GM18508 (cell line): ENCODE data around the gene UBA5.

Experiments
- ATAC-seq: cut with Tn5 transposase; IDR thresholded peaks from one replicate; pipeline ENCODE4 v1.9.1; 2021; ENCODE audit warnings: moderate number of reproducible peaks; ENCODE audit not compliant: insufficient read depth, unreplicated experiment

Gene UBA5

DNA sequence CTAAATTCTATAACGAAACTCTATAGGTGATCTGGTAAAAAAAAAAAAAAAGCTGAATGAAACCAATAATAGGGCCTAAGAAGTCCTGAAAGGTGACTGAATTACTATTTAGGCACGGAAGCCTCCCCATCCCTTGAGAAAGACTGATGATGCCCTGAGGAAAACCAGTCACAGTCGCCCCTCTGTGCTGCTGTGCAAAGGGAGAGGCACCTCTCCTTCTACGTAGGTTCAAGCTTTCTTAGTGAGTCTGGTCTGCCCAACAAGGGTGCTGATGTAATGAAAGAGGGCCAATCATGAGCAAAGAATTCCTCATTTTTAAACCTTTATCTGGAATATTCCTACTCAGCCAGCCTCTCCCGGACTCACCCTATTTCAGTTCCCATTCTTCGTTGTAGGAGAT, 50.2 kb downstream of the UBA5 start:
- ATAC-seq, result no peak

DNA sequence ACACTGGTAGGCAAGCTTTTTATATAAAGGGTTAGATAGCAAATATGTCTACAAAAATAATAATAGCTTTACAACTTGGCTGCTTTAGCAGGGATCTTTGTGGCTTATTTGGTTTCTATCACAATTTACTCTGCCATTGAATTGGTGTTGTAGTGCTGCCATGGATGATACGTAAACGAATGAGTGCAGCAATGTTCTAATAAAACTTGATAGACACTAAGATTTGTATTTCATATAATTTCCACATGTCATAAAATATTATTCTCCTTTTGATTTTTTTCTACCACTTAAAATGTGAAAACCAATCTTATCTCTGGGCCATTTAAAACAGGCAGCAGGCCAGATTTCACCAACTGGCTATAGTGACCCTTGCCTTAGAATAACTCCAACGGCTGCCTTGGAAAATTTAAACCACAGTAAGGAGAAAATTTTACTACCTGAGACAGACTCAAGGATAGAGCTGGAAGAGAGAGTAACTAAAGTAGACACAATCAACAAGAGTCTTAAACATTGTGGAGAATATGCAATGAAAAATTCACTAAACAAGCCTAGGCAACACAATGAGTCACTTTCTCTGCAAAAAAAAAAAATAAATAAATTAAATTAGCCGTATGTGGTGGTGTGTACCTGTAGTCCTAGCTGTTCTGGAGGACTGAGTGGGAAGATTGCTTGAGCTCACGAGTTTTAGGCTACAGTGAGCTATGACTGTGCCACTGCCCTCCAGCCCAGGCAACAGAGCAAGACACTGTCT, 54.0 kb downstream of the UBA5 start:
- no peak for ATAC-seq

DNA sequence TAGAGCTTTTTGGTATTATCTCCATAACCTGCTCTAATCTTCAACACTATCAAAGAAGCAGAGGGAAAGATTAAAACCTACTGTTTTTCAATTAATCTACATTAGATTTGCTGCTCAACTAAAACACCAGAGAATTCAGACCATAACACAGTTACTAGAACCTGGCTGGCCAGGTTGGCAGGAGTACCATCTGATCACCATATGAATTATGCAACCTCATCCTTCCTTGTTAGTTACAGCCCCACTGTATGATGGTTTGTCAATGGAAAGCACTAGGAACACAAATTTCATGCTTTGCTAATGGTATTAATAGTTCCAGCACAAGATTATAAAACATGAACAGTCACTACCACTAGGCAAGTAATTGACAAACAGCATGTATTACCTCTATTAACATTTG, 56.2 kb downstream of the UBA5 start:
- no peak for ATAC-seq

DNA sequence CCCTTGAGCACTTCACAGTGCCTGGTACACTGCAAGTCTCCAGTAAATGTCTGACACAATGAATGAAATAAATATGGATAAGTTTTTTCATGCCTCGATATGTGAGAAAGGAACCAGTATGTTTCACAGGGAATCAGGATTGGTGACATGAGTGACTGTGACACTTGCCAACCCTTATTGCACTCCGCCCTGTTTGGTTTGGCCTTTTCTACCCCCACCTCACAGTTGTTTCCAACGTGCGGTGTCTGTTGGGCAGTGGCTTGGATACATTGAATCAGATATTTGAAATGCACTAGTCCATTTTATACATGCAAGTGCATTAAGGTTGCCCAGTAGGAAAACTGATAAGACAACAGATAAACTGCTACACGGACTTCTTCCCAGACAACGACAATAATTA, 60.1 kb downstream of the UBA5 start:
- ATAC-seq, result no peak

DNA sequence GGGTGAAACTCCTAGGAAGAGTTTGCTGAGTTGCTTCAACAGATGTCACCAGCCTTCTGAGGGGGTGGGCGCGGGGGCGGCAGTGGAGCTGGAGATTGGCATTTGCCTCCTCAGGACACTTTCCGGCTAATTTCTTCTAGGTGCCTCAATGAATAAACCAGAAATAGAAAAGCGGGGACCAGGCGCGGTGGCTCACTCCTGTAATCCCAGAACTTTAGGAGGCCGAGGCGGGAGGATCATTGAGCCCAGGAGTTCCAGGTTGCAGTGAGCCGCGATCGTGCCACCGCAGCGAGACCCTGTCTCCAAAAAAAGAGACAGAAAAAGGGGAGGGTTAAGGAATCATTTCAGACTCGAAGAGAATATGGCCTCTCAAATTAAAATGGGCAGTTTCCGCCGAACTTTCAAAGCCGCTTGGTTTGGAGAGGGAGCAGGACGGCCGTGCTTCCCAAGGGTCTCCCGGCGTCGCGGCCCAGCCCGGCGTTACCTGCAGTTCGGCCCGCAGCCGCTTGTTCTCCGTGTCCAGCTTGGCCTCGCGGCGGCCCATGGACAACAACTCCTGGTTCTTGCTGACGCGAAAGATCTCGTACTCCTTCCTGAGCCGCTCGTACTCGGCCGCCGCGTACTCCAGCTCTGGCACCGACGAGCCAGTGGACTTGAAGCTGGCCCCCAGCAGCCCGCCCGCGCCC, 61.5 kb downstream of the UBA5 start:
- peak; percentile 3 for ATAC-seq

DNA sequence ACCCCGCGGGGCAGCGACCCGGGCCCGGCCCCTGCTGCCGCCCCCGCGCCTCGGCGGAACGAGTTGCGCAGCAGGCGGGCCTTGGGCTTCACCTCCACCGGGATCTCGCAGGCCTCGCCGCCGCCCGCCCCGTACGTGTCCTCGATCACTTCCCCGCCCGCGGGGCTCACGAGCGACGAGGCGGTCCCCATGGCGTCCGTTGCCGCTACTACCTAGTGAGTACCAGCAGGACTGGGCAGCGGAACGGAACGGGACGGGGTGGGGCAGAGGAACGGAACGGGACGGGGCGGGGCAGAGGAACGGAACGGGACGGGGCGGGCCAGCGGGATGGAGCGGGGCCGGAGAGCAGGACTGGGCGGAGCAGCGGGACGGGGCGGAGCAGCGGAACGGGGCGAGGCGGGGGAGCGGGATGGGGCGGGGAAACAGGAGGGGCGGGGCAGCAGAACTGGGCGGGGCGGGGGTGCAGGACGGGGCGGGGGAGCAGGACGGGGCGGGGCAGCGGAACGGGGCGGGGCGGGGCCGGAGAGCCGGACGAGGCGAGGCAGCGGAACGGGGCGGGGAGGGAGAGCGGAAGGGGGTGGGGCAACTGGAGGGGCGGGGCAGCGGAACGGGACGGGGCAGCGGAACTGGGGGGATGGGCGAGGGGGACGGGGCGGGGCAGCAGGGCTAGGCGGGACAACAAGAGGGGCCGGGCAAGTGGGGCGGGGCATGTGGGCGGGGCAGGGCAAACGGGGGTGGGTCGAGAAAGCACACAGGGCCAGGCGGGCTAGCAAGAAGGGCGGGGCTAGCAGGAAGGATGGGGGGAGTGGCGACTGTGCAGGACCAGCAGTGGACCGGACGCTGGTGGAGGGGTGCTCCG, 62.3 kb downstream of the UBA5 start, which contains the start of gene NPHP3:
NPHP3 (minus strand) TSS at position 245 of the 859 bp plus-strand sequence; CDS start at position 191, 54 bp downstream.
- peak; percentile 44 for ATAC-seq

DNA sequence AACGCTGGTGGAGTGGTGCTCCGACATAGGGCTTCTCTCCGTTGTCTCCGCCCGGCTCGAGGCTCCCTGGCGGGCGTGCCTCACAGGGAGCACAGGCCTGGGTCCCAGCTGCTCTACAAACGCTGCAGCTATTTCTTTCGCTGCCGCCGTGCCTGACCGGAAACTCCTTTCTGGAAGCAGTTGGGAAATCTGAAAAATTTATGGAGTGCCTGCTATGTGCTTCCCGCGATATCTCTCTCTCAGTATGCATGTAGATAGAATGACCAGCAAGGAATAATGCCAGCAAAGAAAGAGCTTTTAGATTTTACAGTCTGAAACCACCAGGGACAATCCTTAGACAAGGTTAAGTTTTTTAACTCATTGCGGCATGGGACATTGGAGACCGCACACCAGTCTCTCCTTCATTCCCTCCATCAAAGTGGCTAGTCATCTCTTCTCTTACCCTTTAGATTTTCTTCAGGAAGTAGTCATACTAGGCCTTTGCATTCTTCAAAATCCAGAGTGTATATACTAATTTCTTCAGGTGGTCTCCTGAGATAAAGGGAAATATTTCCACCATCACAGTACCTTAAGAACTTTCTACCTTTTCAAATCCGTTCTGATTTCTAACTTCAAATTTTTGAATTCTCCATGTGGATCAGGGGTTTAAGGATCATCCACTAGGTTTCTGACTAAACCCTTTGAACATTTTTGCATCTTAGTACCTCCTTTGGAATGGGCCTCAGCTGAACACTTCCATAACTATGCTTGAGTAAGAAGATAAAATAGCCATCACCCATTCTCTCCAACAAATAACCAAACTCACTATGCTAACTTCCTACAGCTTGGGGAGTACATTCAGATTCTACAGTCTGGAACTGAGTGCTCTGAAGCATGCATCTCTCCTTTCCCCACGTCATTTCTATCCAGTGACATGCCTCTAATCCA, 63.2 kb downstream of the UBA5 start:
- no peak for ATAC-seq

DNA sequence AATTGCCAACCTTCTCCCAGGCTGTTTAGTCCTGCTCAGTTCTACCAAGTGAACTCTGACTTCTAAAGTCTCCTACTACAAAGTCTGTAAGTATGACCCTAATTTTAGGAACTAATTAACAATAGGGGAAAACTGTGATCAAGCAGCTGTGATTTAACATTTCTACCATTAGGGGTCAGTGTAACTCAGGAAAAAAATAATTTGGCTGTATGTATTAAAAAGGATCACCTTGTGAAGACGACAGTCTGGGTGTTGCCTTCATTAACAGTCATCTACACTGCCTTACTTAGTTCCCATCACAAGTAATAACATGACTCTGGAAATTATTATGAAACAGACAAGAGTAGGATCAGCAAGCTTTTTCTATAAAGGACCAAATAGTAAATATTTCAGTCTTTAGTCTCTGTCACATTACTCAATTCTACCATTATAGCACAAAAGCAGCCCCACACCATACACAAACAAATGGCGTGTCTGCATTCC, 66.3 kb downstream of the UBA5 start:
- ATAC-seq, result no peak
